Measurements from ENCODE around the gene CRYBG1.

GRCh38 chr6:106444777-106445507 lies 84.4 kb downstream of the CRYBG1 start:
- TF ChIP-seq CTCF (IDR thresholded peaks at IDR 0.05) (peak; percentile 38 to 79 (median 63)), POLR2A (IDR thresholded peaks at IDR 0.05) (no peak)
